Measurements from ENCODE around the gene PPRC1.

DNA sequence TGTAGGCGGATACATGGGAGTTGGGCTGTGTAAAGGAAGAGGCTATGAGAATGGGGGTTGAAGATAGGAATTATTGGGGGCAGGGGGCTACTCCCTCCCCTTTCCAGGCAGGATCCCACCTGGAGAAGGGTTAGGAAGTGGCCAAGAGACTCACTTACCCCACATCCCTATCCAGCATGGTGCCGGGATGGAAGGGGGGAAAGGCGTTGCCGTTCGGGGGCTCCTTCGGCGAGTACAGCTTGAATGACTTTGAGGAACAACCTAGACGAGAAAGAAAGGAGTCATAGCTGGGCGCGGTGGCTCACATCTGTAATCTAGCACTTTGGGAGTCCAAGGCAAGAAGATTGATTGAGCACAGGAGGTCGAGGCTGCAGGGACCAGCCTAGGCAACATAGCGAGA is 21.6 kb upstream of the PPRC1 start:
- TF ChIP-seq POLR2A (IDR thresholded peaks at IDR 0.05; ENCODE audit: low read length) = no peak
- TF ChIP-seq GATA1 (IDR thresholded peaks at IDR 0.05; ENCODE audit: low read depth, low read length) = no peak
